ENCODE results near the gene PRKAG2. TPM values are rescaled to one million over a fixed set of nuclear protein-coding genes. Genes with fewer than 3 reads are reported as not detected.

PRKAG2 gene
- total and polyA plus RNA-seq, 2 of the 13 experiments (the other 11 are each of a cell fraction or from before 2014, with no cell fraction given) = 0.90 to 1.3 TPM

- in situ Hi-C loops (cut with HindIII; ENCODE audit: extremely low pct_ligation_motif_present, low pct_unique_long_range_greater_than_20kb) = no loop called here
- H3K27me3 ChIP-seq (ENCODE audit: control insufficient read depth in 1 of 2, insufficient read depth in 2 of 2, low read length in 2 of 2) = peaks cover 2 to 8% of the 10 kb centered on the region in 2 experiments; a peak in 2 of 5 replicates
- no peak overlapping the region for H3K27ac ChIP-seq (ENCODE audit: extremely low read length, insufficient read depth, low read length)
- ChIA-PET CTCF (ENCODE audit: low intra/inter-chr PET ratio, low total read pairs) (no interaction called here), POLR2A (no interaction called here)
- no peaks in the 10 kb centered on the region for H4K20me1 ChIP-seq (ENCODE audit: insufficient read depth, low read length)
- ATAC-seq (peak; percentile 31; the same call in 1 of the 3 replicates), DNase-seq (ENCODE audit: low spot score) (no peak), FAIRE-seq (no peak)
- no TSS peak for BruUV-seq (replicated peaks)
- peaks cover 12% of the 10 kb centered on the region for H3K4me1 ChIP-seq (ENCODE audit: insufficient read depth, low read length)
- 19% methylated on average over 8 of the region's 10 CpGs for WGBS (ENCODE audit: low lambda C conversion rate)
- no peak overlapping the region for H3K4me3 ChIP-seq (replicated peaks in 1 of 3; ENCODE audit: insufficient read depth in 1 of 3, low read depth in 2 of 3, low read length in 3 of 3)
- H3K9me3 ChIP-seq (ENCODE audit: low read length) = no peaks in the 10 kb centered on the region
- no peak overlapping the region for H2AFZ ChIP-seq (ENCODE audit: low read length)
- no peak overlapping the region for H3K4me2 ChIP-seq (ENCODE audit: low read depth, low read length)
- no peaks in the 10 kb centered on the region for H3K36me3 ChIP-seq (replicated peaks in 1 of 2; ENCODE audit: control insufficient read depth in 1 of 2, insufficient read depth in 2 of 2, low read length in 2 of 2)
- H3K79me2 ChIP-seq (ENCODE audit: insufficient read depth, low read length) = no peaks in the 10 kb centered on the region
- no peak overlapping the region for H3K9ac ChIP-seq (ENCODE audit: insufficient read depth, low read depth, low read length)
- intact Hi-C loops (cut with micrococcal nuclease; ENCODE audit: unreplicated experiment) = no loop called here
- TF ChIP-seq, protein P1, sequence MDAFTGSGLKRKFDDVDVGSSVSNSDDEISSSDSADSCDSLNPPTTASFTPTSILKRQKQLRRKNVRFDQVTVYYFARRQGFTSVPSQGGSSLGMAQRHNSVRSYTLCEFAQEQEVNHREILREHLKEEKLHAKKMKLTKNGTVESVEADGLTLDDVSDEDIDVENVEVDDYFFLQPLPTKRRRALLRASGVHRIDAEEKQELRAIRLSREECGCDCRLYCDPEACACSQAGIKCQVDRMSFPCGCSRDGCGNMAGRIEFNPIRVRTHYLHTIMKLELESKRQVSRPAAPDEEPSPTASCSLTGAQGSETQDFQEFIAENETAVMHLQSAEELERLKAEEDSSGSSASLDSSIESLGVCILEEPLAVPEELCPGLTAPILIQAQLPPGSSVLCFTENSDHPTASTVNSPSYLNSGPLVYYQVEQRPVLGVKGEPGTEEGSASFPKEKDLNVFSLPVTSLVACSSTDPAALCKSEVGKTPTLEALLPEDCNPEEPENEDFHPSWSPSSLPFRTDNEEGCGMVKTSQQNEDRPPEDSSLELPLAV (CRISPR knock-in tag; conservative IDR thresholded peaks at IDR 0.05; ENCODE audit: low read depth) = no peak
- no peak for TF ChIP-seq ZBTB49 (CRISPR knock-in tag; IDR thresholded peaks at IDR 0.05; ENCODE audit: borderline replicate concordance)
- no peak for TF ChIP-seq ZNF770 (CRISPR knock-in tag; IDR thresholded peaks at IDR 0.05)
- TF ChIP-seq EZH2 (conservative IDR thresholded peaks at IDR 0.05; ENCODE audit: low read depth, low read length) = no peak
- TF ChIP-seq, protein P2, sequence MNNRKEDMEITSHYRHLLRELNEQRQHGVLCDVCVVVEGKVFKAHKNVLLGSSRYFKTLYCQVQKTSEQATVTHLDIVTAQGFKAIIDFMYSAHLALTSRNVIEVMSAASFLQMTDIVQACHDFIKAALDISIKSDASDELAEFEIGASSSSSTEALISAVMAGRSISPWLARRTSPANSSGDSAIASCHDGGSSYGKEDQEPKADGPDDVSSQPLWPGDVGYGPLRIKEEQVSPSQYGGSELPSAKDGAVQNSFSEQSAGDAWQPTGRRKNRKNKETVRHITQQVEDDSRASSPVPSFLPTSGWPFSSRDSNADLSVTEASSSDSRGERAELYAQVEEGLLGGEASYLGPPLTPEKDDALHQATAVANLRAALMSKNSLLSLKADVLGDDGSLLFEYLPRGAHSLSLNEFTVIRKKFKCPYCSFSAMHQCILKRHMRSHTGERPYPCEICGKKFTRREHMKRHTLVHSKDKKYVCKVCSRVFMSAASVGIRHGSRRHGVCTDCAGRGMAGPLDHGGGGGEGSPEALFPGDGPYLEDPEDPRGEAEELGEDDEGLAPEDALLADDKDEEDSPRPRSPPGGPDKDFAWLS (CRISPR knock-in tag; IDR thresholded peaks at IDR 0.05; ENCODE audit: borderline replicate concordance) = no peak
- TF ChIP-seq, protein P3, sequence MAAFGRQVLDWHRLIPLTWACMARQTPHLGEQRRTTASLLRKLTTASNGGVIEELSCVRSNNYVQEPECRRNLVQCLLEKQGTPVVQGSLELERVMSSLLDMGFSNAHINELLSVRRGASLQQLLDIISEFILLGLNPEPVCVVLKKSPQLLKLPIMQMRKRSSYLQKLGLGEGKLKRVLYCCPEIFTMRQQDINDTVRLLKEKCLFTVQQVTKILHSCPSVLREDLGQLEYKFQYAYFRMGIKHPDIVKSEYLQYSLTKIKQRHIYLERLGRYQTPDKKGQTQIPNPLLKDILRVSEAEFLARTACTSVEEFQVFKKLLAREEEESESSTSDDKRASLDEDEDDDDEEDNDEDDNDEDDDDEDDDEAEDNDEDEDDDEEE (CRISPR knock-in tag; IDR thresholded peaks at IDR 0.05) = no peak
- TF ChIP-seq, protein P4, sequence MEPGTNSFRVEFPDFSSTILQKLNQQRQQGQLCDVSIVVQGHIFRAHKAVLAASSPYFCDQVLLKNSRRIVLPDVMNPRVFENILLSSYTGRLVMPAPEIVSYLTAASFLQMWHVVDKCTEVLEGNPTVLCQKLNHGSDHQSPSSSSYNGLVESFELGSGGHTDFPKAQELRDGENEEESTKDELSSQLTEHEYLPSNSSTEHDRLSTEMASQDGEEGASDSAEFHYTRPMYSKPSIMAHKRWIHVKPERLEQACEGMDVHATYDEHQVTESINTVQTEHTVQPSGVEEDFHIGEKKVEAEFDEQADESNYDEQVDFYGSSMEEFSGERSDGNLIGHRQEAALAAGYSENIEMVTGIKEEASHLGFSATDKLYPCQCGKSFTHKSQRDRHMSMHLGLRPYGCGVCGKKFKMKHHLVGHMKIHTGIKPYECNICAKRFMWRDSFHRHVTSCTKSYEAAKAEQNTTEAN (CRISPR knock-in tag; conservative IDR thresholded peaks at IDR 0.05) = no peak
- TF ChIP-seq CEBPB (IDR thresholded peaks at IDR 0.05; ENCODE audit: borderline replicate concordance, low read depth, low read length) = peak; percentile 81
- TF ChIP-seq TOPORS (CRISPR knock-in tag; IDR thresholded peaks at IDR 0.05) = no peak
- TF ChIP-seq ZNF367 (CRISPR knock-in tag; IDR thresholded peaks at IDR 0.05; ENCODE audit: borderline replicate concordance) = no peak
- TF ChIP-seq TBP (CRISPR knock-in tag; IDR thresholded peaks at IDR 0.05) = no peak
These were observed 324.4 kb downstream of the PRKAG2 start for GRCh38 chr7:151552352-151553028.
